ENCODE results near the gene RGS7.
"Not testable (repeated sequence)": the region's sequence is repeated elsewhere in the genome, so short reads cannot be mapped to it uniquely, and the experiment has no call there.

The RGS7 gene

DNA sequence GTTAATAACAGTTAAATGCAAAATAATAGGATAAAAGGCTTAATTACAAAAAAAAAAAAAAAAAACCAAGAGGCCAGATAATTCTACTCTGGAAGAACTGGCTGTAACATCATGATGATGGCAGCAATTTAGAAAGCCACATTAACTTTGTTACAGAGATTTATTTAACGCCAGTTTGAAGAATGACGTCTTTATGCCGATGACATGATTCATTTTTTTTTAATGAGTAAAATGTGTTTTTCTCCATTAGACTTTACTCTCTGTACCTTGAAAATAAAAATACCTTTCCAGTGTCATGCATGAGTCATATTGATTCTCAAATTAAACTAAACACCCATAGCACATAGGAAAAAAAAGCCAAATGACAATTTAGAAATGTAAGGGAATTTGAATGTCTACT is 226.1 kb downstream of the RGS7 start:
- no peak for DNase-seq

GRCh38 chr1:241129207-241129960 is 227.6 kb downstream of the RGS7 start:
- DNase-seq = no peak

DNA sequence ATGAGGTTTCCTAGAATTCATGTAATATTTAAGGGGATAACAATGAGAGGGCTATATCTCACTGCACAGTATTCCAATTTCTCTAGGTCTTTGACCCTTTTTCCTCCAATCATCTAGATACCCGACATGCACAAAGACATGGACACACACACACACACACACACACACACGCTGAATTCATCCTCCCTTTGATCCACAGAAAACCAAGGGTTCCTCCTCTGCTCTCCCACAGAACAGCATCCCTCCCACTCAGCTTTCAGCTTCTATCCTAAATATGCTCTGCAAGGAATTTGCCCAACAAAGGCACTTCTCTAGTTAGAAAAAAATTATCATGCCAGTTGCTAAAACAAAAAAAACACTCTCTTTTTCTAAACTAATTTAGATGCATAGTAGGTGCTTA is 231.7 kb downstream of the RGS7 start:
- DNase-seq = no peak

DNA sequence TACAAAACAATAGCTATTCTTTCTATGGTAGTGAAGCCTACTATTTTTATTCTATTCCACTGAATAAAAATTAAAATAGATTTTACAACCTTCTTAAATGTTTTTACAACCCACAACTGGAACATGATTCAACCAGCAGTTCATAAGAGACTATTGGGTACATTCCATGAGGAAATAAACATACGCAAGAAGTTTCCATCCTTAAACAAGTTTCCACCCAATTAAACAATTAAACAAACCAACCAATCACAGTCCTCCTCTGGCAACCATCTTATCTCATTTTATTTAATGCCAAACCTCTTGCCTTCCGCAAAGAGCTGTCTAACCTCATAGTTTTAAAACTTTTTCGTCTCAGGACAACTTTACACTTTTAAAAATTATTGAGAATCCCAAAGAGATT is 239.0 kb downstream of the RGS7 start:
- no peak for DNase-seq

GRCh38 chr1:241115784-241116183 is 241.2 kb downstream of the RGS7 start:
- no peak for DNase-seq

- DNase-seq = no peak
Observed at GRCh38 chr1:241114699-241115233, 242.2 kb downstream of the RGS7 start.

GRCh38 chr1:241113557-241113956 is 243.4 kb downstream of the RGS7 start:
- no peak for DNase-seq

- DNase-seq = no peak
Observed at GRCh38 chr1:241109039-241109438, 248.0 kb downstream of the RGS7 start.

DNA sequence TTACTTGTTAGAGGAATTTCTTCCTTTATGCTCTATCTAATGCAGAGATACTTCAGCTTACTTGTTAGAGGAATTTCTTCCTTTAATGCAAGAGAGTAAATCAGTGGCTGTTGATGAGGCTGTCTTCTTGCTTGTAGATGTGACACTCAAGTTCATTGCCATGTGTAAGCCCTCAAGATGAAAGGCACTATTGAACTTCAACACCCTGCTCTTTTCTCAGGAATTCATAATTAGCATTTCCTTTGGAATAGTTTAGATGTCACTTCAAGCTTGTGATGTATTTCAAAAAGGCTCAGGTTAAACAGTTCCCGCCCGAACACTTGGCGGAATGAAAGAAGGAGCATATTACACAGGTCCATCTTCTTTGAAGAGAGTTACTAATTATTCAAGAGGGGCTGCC is 251.9 kb downstream of the RGS7 start:
- no peak for DNase-seq

- no peak for DNase-seq
Observed at GRCh38 chr1:241102664-241103063, 254.3 kb downstream of the RGS7 start.

DNA sequence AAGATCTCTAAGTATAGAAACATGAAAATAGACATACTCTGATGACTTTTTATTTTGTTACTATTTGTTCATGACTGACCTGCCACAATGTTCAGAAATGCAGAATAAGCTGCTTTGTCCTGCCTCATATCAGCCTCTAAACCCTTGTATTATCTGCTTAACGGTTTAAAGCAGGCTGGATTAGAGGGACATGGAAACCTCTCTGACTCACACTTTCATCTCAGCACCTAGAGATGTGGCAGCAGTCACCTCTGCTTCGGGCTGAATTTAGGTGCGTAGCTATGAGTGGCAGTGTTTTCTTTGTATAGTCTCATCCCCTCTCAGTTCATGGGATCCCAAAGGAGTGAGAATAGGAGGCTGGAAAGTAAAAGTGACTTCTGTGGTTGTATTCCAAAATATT is 255.4 kb downstream of the RGS7 start:
- DNase-seq = no peak

- no peak for DNase-seq
Observed at GRCh38 chr1:241097479-241097878, 259.5 kb downstream of the RGS7 start.

DNA sequence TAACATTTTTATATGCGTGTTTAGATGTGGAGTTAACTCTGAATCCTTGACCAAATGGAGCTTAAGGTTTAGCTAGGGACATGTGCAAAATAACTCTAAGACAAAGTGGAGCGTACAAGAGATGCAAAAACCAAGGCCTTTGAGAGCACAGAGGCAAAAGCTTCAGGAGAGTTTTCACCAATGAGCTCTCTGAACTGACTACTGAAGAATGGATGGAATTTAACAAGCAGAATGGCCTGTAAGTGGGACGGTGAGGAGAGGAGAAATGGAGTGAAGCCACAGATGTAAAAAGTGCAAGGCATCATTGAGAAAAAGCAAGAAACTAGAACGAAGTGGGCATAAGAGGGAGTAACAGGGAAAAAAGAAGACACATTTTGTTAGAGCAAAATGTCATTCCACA is 260.0 kb downstream of the RGS7 start:
- no peak for DNase-seq

GRCh38 chr1:241095847-241096246 is 261.2 kb downstream of the RGS7 start:
- no peak for DNase-seq

GRCh38 chr1:241090798-241091197 is 266.2 kb downstream of the RGS7 start:
- no peak for DNase-seq

- not testable (repeated sequence) for DNase-seq
Observed at GRCh38 chr1:241089066-241089465, 267.9 kb downstream of the RGS7 start.

DNA sequence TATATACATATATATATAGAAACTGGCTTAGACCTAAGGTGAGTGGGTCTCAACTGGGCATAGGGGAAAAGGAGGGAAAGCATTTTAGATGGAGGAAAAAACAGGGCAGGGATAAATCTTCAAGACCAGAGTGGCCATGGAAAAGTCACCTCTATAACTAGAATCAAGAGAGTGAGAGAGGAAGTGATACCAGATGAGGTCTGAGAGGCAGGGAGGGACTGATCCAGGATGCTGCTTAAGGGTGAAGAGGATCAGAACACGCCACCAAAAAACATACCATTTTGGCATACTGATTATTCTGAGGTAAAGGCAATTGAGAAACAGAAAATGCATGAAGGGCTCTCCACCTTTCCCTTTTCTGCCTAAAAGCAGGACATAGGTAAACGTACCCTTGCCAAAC is 268.9 kb downstream of the RGS7 start:
- not testable (repeated sequence) for DNase-seq

GRCh38 chr1:241086686-241087085 is 270.3 kb downstream of the RGS7 start:
- no peak for DNase-seq

GRCh38 chr1:241083285-241083684 is 273.7 kb downstream of the RGS7 start:
- no peak for DNase-seq

GRCh38 chr1:241081473-241081872 is 275.5 kb downstream of the RGS7 start:
- DNase-seq = no peak

DNA sequence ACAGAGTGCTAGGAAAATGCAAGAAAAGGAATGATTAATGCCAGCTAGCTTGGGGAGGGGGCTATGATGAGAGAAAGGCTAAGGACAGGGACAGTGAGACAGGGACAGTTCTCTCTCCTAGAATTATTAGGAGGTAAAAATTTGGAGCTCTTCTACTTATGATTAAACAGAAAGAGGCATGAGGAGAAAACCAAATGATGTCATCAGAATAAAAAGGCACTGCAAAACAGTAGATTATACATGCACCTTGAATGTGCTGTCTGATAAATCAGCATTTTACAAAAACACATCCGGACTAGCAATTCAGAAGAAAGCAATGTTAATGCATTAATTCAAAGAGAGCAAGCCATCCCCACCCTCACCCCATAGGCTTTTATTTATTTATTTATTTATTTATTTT is 277.5 kb downstream of the RGS7 start:
- DNase-seq = no peak

GRCh38 chr1:241079047-241079446 is 278.0 kb downstream of the RGS7 start:
- DNase-seq = no peak

- no peak for DNase-seq
Observed at GRCh38 chr1:241077386-241078147, 279.4 kb downstream of the RGS7 start.

DNA sequence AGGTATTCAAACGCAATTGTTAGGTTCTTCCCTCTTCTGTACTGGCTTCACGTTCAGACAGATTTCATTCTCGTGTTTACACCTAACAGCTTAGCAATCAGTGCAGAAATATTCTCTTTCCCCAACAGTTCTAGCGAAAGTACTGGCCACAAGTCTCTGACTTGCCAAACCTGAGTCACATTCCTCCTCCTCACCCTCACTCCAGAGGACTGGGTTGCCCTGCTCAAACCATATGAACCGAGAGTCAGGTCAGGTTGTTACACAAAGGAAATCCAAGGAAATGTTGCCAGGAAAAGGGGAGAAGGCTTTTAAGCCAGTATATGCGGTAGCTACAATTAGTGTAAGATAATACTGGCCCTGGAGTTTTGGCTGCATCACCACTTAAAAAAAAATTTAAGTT is 282.5 kb downstream of the RGS7 start:
- DNase-seq = no peak
